ACHN (cell line): Measurements from ENCODE around the gene OR52N1.

Source experiments
- DNase-seq: peaks from one replicate; pipeline ENCODE4 v3.0.0-alpha.2; 2015
- in situ Hi-C: cut with HindIII; loops from 2 replicates; pipeline ENCODE4 v1.10.0; 2017; ENCODE audit warnings: low sequenced_read_pairs, low pct_ligation_motif_present, low pct_unique_long_range_greater_than_20kb

Gene OR52N1

GRCh38 chr11:5791165-5791564 lies at the start of gene OR52N1:
OR52N1 (minus strand) TSS chr11:5791265; CDS start chr11:5788816, 2,449 bp downstream.
- no peak for DNase-seq
- in situ Hi-C loops, result no loop called here

DNA sequence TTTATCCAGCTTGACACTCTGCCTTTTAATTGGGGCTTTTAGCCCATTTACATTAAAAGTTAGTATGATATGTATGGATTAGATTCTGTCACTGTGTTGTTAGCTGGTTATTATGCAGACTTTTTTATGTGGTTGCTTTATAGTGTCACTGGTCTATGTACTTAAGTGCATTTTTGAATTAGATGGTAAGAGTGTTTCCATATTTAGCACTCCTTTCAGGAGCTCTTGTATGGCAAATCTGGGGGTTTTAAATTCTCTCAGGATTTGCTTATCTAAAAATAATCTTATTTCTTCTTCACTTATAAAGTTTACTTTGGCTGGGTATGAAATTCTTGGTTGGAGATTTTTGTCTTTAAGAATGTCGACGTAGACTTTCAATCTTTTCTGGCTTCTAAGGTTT lies 46.6 kb upstream of the OR52N1 start:
- in situ Hi-C loops, result no loop called here
- no peak for DNase-seq

GRCh38 chr11:5833446-5833845 lies 42.4 kb upstream of the OR52N1 start:
- DNase-seq, result no peak
- in situ Hi-C loops, result no loop called here

GRCh38 chr11:5831196-5831829 lies 40.2 kb upstream of the OR52N1 start:
- DNase-seq, result no peak

GRCh38 chr11:5818245-5818886 lies 27.3 kb upstream of the OR52N1 start:
- in situ Hi-C loops, result no loop called here
- peak; percentile 20 for DNase-seq

More at GRCh38 chr11:5831196-5831829, 40.2 kb upstream of the OR52N1 start:
- in situ Hi-C loops, result no loop called here

- in situ Hi-C loops, result no loop called here
- no peak for DNase-seq
Measured at GRCh38 chr11:5815534-5815933, 24.5 kb upstream of the OR52N1 start.

DNA sequence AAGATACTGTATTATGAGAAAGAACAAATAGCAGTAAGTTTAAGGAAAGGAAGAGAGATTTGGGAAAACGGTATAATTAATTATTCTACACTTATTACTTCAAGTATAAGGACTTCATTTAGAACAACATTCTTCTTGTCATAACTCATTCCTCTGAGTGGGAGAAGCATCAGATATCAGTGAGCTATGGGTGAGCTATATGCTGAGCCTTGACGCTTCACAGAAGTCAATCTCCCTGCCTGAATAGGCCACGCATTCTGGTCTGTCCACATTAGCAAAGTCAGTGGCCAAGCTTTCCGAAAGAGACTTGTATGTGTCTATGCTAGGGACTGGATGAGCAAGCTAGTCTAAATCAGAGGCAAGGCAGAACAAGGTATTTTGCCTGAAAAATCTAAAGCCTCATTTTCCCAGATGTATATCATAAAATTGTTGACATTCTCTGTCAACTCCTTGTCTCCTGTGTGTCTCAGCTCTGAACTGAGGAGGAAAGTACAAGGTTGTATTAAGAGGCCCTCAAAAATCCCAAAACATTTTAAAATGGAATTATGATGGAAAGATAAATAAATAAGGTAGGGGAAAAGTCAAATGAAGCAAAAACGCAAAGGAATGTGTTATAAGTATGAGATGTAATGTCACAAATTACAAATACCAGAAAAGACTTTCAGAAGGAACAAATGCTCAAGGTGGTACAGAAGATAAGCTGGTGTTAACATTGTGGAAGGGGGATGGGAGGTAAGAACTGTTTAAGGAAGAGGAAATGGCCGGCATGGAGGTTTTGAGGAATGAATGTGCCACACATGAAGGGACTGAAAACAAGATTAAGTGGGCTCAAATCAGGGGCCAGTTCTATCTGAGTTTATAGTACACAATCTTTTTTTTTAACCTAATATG lies 19.1 kb upstream of the OR52N1 start:
- DNase-seq, result no peak

DNA sequence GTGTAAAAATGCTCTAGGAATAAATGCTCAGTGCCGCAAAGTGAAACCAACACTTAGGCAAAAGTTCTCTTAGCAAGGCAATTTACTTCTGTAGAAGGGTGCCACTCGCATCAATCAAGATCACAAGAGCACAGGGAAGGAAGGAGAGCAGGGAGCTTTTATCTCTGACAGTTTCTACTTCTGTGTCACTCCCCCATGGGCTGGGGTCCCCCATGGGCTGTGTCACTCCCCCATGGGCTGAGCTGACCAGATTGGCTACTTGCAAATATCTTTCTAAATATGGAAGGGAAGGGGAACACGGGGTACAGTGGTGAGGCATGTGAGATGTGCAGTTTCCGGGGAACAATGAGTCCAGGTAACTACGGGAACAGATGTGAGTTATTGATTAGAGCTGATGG lies 18.1 kb upstream of the OR52N1 start:
- peak; percentile 8 for DNase-seq
- in situ Hi-C loops, result no loop called here

More for the DNA sequence above, 19.1 kb upstream of the OR52N1 start:
- in situ Hi-C loops, result no loop called here

DNA sequence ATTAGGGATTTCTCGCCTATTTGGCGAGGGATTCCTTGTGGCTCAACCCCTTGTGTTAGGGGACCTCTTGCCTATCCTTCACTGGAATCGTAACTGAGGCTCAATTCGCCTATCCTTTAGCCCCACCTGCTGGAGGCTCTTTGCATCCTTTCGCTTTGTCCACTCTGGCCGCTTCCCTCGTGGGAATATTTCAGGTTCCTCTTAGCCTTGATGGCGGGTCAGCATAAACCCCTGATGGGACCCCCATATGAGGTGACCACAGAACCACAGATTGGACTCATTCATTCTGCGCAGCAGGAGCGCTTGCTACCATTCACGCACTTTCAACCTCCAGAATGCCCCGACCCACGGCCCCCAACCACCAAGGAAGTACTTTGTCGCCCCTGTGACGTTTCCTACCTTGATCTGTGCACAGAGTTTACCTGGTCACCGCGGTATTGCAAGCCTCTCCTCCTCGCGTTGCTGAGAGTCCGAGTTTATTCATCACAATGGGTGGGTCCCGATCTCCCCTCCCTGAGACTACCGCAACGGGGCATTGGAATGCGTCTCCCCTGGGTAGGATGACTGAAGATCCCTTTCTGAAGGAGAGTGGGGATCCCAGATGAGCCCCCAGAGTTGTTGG lies 17.5 kb upstream of the OR52N1 start, which contains the start of gene OR52N2:
Gene OR52N2, plus strand, starts transcription at position 425 of the 622 bp plus-strand sequence. CDS start 11,412 bp downstream, outside the sequence.
- in situ Hi-C loops, result no loop called here
- peak; percentile 71 for DNase-seq

GRCh38 chr11:5807580-5807979 lies 16.5 kb upstream of the OR52N1 start:
- in situ Hi-C loops, result no loop called here
- no peak for DNase-seq

DNA sequence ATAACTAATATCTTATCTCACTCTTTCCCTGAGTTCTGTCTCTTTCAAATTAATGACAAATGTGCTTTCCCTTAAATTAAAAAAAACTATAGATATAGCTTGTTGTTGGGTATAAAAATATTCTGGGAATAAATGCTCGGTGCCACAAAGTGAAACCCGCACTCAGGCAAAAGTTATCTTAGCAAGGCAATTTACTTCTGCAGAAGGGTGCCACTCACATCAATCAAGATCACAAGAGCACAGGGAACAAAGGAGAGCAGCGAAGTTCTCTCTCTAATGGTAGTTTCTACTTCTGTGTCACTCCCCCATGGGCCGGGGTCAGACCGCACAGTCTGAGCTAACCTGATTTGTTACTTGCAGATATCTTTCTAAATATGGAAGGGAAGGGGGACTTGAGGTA lies 12.9 kb upstream of the OR52N1 start:
- in situ Hi-C loops, result no loop called here
- DNase-seq, result no peak

DNA sequence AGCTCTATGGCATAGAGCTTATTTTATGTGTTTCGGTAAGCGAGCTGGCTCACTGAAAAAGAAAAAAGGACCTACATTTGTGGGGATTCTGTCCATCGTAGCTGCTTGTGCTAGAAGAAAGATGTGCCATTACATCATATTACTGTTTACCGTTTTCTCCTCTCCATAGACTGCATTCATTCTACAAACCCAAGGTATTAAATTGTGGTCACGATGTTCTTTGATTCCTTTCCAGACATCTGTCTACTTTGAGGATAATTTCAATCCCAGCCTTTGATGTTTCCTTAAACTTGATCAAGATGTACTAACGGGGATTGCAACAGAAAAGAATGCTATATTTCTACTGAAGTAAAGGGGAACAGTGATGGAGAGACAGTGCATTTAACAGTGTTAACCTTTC lies 5.5 kb upstream of the OR52N1 start:
- DNase-seq, result no peak
- in situ Hi-C loops, result no loop called here

- DNase-seq, result no peak
- in situ Hi-C loops, result no loop called here
Measured at GRCh38 chr11:5783255-5783654, 7.8 kb downstream of the OR52N1 start, which contains the start of gene OR52N5. OR52N5 (minus strand) TSS chr11:5783355; CDS start chr11:5778634, 4,721 bp downstream.

DNA sequence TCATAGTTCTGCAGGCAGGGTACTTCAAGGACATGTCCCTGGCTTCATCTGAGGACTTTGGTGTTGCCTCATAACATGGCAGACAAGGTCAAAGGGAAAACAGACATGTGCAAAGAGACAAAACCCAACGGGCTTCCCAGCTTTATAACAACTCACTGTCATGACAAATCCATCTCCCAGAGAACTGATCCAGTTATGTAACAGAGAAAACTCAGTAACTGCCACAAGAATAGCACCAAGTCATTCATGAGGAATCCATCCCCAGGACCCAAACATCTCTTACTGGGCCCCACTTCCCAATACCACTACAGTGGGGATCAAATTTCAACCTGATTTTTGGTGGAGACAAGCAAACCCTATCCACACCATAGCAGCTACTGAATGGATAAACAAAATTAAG lies 24.0 kb downstream of the OR52N1 start:
- in situ Hi-C loops, result no loop called here

GRCh38 chr11:5753943-5754342 lies 37.1 kb downstream of the OR52N1 start, which contains the start of gene OR52N4:
OR52N4 (plus strand) TSS chr11:5754243; CDS start chr11:5754741, 498 bp downstream.
- in situ Hi-C loops, result no loop called here
- DNase-seq, result no peak

More for the DNA sequence above, 24.0 kb downstream of the OR52N1 start:
- no peak for DNase-seq

DNA sequence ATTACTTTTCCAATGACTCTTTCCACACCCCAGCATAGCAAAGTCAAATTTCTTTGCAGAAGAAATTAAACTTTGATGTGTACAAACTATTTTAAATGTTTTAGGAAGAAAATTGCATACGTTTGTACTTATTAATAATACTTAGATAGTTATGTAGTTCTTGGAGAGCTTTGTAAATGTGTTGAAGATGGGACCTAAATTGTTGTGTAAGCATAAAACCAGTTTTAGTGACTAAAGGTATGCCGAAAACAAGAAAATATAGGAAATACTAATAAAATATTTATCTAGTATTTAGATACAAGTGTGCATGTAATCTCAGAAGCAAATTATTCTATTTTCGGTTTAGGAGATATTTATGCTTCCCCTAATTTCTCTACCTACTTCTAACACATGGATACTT lies 41.2 kb downstream of the OR52N1 start:
- DNase-seq, result no peak

DNA sequence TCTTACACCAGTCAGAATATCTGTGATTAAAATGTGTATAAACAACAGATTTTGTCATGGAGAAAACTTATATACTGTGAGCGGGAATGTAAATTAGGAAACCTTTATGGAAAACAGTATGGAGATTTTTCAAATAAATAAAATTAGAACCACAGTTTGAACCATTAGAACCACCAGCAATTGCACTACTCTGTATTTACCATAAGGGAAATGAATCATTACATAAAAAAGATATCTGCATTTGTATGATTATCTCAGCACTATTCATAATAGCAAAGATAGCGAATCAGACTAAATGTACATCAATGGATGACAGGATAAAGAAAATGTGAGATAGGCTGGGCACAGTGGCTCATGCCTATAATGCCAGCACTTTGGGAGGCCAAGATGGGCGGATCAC lies 44.5 kb downstream of the OR52N1 start:
- in situ Hi-C loops, result no loop called here
- no peak for DNase-seq

More for the DNA sequence above, 41.2 kb downstream of the OR52N1 start:
- in situ Hi-C loops, result no loop called here

GRCh38 chr11:5738431-5738830 lies 52.6 kb downstream of the OR52N1 start:
- no peak for DNase-seq
- in situ Hi-C loops, result no loop called here
